Mesendoderm (in vitro differentiated cells): Measurements from ENCODE around the gene BCL6B.

Experiments
- DNase-seq: peaks from one replicate; pipeline ENCODE4 v3.0.0; 2013
- H2AK5ac ChIP-seq: 2 replicates; pipeline ENCODE4 v1.6.1; 2013; ENCODE audit warnings: low read length, inconsistent platforms
- H2BK120ac ChIP-seq: 2 replicates; pipeline ENCODE4 v1.6.1; 2013; ENCODE audit warnings: low read depth, mild to moderate bottlenecking, low read length, moderate library complexity, mixed read lengths
- H2BK15ac ChIP-seq: replicated peaks from 2 replicates; pipeline ENCODE4 v1.6.1; 2013; ENCODE audit warnings: low read depth, mild to moderate bottlenecking, moderate library complexity
- H2BK5ac ChIP-seq: 2 replicates; pipeline ENCODE4 v1.6.1; 2013; ENCODE audit warnings: low read length, inconsistent platforms
- H3K18ac ChIP-seq: 2 replicates; pipeline ENCODE4 v1.6.1; 2013; ENCODE audit warnings: mild to moderate bottlenecking, low read length, mixed read lengths
- H3K23ac ChIP-seq: one replicate; pipeline ENCODE4 v1.6.1; 2013; ENCODE audit warnings: low read length
- H3K27ac ChIP-seq: 2 replicates; pipeline ENCODE4 v1.5.1; 2013; ENCODE audit warnings: low read depth, mild to moderate bottlenecking, inconsistent platforms, low read length, moderate library complexity
- H3K27me3 ChIP-seq: 2 replicates; pipeline ENCODE4 v1.6.1; 2013; ENCODE audit warnings: low read length, control low read depth, mild to moderate bottlenecking, inconsistent platforms; ENCODE audit not compliant: insufficient read depth, poor library complexity
- H3K36me3 ChIP-seq: 2 replicates; pipeline ENCODE4 v1.6.1; 2013; ENCODE audit warnings: low read length, inconsistent platforms; ENCODE audit not compliant: control insufficient read depth, insufficient read depth
- H3K4ac ChIP-seq: one replicate; pipeline ENCODE4 v1.6.1; 2013; ENCODE audit warnings: low read depth, mild to moderate bottlenecking, low read length, moderate library complexity
- H3K4me1 ChIP-seq: 2 replicates; pipeline ENCODE4 v1.6.1; 2013; ENCODE audit warnings: low read depth, low read length, inconsistent platforms; ENCODE audit not compliant: control insufficient read depth
- H3K4me2 ChIP-seq: 2 replicates; pipeline ENCODE4 v1.6.1; 2013; ENCODE audit warnings: low read length
- H3K4me3 ChIP-seq: 2 replicates; pipeline ENCODE4 v1.5.1; 2013; ENCODE audit warnings: mild to moderate bottlenecking, low read length
- H3K56ac ChIP-seq: one replicate; pipeline ENCODE4 v1.6.1; 2013; ENCODE audit warnings: low read length
- H3K79me1 ChIP-seq: 2 replicates; pipeline ENCODE4 v1.6.1; 2013; ENCODE audit warnings: low read length, inconsistent platforms
- H3K79me2 ChIP-seq: 2 replicates; pipeline ENCODE4 v1.6.1; 2013; ENCODE audit warnings: mild to moderate bottlenecking, low read length; ENCODE audit not compliant: control insufficient read depth, insufficient read depth
- H3K9ac ChIP-seq: 2 replicates; pipeline ENCODE4 v1.6.1; 2013; ENCODE audit warnings: low read length, inconsistent platforms
- H4K5ac ChIP-seq: one replicate; pipeline ENCODE4 v1.6.1; 2013; ENCODE audit warnings: low read length
- H4K8ac ChIP-seq: one replicate; pipeline ENCODE4 v1.6.1; 2013; ENCODE audit warnings: low read depth, mild to moderate bottlenecking, control low read depth, low read length, moderate library complexity
- WGBS: extraction: QIAGEN DNeasy Blood & Tissue Kit; methylation state at CpG from one replicate; pipeline ENCODE4 v1.1.7; 2013; ENCODE audit warnings: low lambda C conversion rate, missing lambda C conversion rate; ENCODE audit not compliant: insufficient coverage; ENCODE audit errors: extremely low coverage; 5-methylcytosine and 5-hydroxymethylcytosine counted together

The BCL6B gene

GRCh38 chr17:7064261-7064660 lies 41.4 kb downstream of the BCL6B start:
- Histone ChIP-seq H4K8ac (no peak overlapping the region), H2AK5ac (no peak overlapping the region), H3K23ac (no peak overlapping the region), H3K79me1 (no peaks in the 10 kb centered on the region), H3K18ac (no peak overlapping the region), H3K4me1 (no peaks in the 10 kb centered on the region), H2BK5ac (no peak overlapping the region), H2BK15ac (no peak overlapping the region), H3K36me3 (no peaks in the 10 kb centered on the region), H3K9ac (no peak overlapping the region), H3K27ac (no peak overlapping the region), H4K5ac (no peak overlapping the region), H3K4ac (no peak overlapping the region), H3K27me3 (no peaks in the 10 kb centered on the region), H2BK120ac (no peak overlapping the region), H3K79me2 (no peaks in the 10 kb centered on the region), H3K56ac (no peak overlapping the region), H3K4me2 (no peak overlapping the region), H3K4me3 (no peak overlapping the region)
- peak; percentile 20 for DNase-seq
- no CpG with 5 or more reads among the region's 4 CpGs for WGBS

GRCh38 chr17:7067198-7067597 lies 44.3 kb downstream of the BCL6B start:
- Histone ChIP-seq H3K4me1 (no peaks in the 10 kb centered on the region), H3K79me1 (no peaks in the 10 kb centered on the region), H3K56ac (no peak overlapping the region), H3K27me3 (no peaks in the 10 kb centered on the region), H3K23ac (no peak overlapping the region), H3K4ac (no peak overlapping the region), H3K18ac (no peak overlapping the region), H2AK5ac (no peak overlapping the region), H3K36me3 (no peaks in the 10 kb centered on the region), H3K9ac (no peak overlapping the region), H2BK15ac (no peak overlapping the region), H3K4me2 (no peak overlapping the region), H3K4me3 (no peak overlapping the region), H2BK5ac (no peak overlapping the region), H3K27ac (no peak overlapping the region), H3K79me2 (no peaks in the 10 kb centered on the region), H4K8ac (no peak overlapping the region), H4K5ac (no peak overlapping the region), H2BK120ac (no peak overlapping the region)
- WGBS: no CpG with 5 or more reads among the region's 1 CpG
- DNase-seq: no peak

GRCh38 chr17:7068268-7068667 lies 45.4 kb downstream of the BCL6B start:
- no peak overlapping the region for H2BK15ac ChIP-seq
- no peak overlapping the region for H3K23ac ChIP-seq
- H3K4ac ChIP-seq: no peak overlapping the region
- no peak overlapping the region for H4K5ac ChIP-seq
- H3K4me3 ChIP-seq: no peak overlapping the region
- H2AK5ac ChIP-seq: no peak overlapping the region
- no peak overlapping the region for H3K18ac ChIP-seq
- WGBS: no CpG with 5 or more reads among the region's 1 CpG
- H3K9ac ChIP-seq: no peak overlapping the region
- no peaks in the 10 kb centered on the region for H3K79me1 ChIP-seq
- H3K27me3 ChIP-seq: no peaks in the 10 kb centered on the region
- no peak overlapping the region for H2BK120ac ChIP-seq
- no peak overlapping the region for H3K27ac ChIP-seq
- H3K56ac ChIP-seq: no peak overlapping the region
- DNase-seq: no peak
- H2BK5ac ChIP-seq: no peak overlapping the region
- H3K79me2 ChIP-seq: no peaks in the 10 kb centered on the region
- no peaks in the 10 kb centered on the region for H3K4me1 ChIP-seq
- no peak overlapping the region for H4K8ac ChIP-seq
- no peaks in the 10 kb centered on the region for H3K36me3 ChIP-seq
- no peak overlapping the region for H3K4me2 ChIP-seq

GRCh38 chr17:7070712-7071111 lies 47.9 kb downstream of the BCL6B start:
- no CpG with 5 or more reads among the region's 3 CpGs for WGBS
- Histone ChIP-seq H3K36me3 (no peaks in the 10 kb centered on the region), H3K4me1 (no peaks in the 10 kb centered on the region), H2AK5ac (no peak overlapping the region), H3K27ac (no peak overlapping the region), H2BK5ac (no peak overlapping the region), H3K4ac (no peak overlapping the region), H3K79me2 (no peaks in the 10 kb centered on the region), H2BK120ac (no peak overlapping the region), H3K4me2 (no peak overlapping the region), H3K18ac (no peak overlapping the region), H3K23ac (no peak overlapping the region), H4K5ac (no peak overlapping the region), H4K8ac (no peak overlapping the region), H3K4me3 (no peak overlapping the region), H3K9ac (no peak overlapping the region), H3K27me3 (no peaks in the 10 kb centered on the region), H3K79me1 (no peaks in the 10 kb centered on the region), H2BK15ac (no peak overlapping the region), H3K56ac (no peak overlapping the region)
- DNase-seq: no peak

- no peaks in the 10 kb centered on the region for H3K36me3 ChIP-seq
- H3K23ac ChIP-seq: no peak overlapping the region
- H3K4ac ChIP-seq: no peak overlapping the region
- no peak overlapping the region for H3K27ac ChIP-seq
- no peaks in the 10 kb centered on the region for H3K4me1 ChIP-seq
- H3K79me1 ChIP-seq: no peaks in the 10 kb centered on the region
- H3K79me2 ChIP-seq: no peaks in the 10 kb centered on the region
- no peak overlapping the region for H2BK120ac ChIP-seq
- H2BK5ac ChIP-seq: no peak overlapping the region
- no peak overlapping the region for H3K4me3 ChIP-seq
- H3K18ac ChIP-seq: no peak overlapping the region
- H4K5ac ChIP-seq: no peak overlapping the region
- no CpG with 5 or more reads among the region's 2 CpGs for WGBS
- H2AK5ac ChIP-seq: no peak overlapping the region
- no peak overlapping the region for H3K56ac ChIP-seq
- no peak overlapping the region for H2BK15ac ChIP-seq
- H3K9ac ChIP-seq: no peak overlapping the region
- H3K4me2 ChIP-seq: no peak overlapping the region
- no peak overlapping the region for H4K8ac ChIP-seq
- no peak for DNase-seq
- H3K27me3 ChIP-seq: no peaks in the 10 kb centered on the region
Observed at GRCh38 chr17:7072406-7072805, 49.6 kb downstream of the BCL6B start.

GRCh38 chr17:7074931-7075330 lies 52.1 kb downstream of the BCL6B start:
- no peak overlapping the region for H3K4me3 ChIP-seq
- no peaks in the 10 kb centered on the region for H3K36me3 ChIP-seq
- no peak overlapping the region for H3K4me2 ChIP-seq
- no peak overlapping the region for H2BK120ac ChIP-seq
- no peak overlapping the region for H3K56ac ChIP-seq
- no peak overlapping the region for H3K18ac ChIP-seq
- H2BK15ac ChIP-seq: no peak overlapping the region
- H3K4me1 ChIP-seq: no peaks in the 10 kb centered on the region
- no peak overlapping the region for H2BK5ac ChIP-seq
- no CpG with 5 or more reads among the region's 14 CpGs for WGBS
- H3K9ac ChIP-seq: no peak overlapping the region
- H3K23ac ChIP-seq: no peak overlapping the region
- H2AK5ac ChIP-seq: no peak overlapping the region
- no peaks in the 10 kb centered on the region for H3K79me1 ChIP-seq
- H3K4ac ChIP-seq: no peak overlapping the region
- DNase-seq: no peak
- H3K27ac ChIP-seq: no peak overlapping the region
- no peaks in the 10 kb centered on the region for H3K79me2 ChIP-seq
- no peaks in the 10 kb centered on the region for H3K27me3 ChIP-seq
- H4K8ac ChIP-seq: no peak overlapping the region
- H4K5ac ChIP-seq: no peak overlapping the region
